Measurements from ENCODE around the gene TENT5A.

Gene TENT5A

GRCh38 chr6:81792826-81793225 lies 40.3 kb upstream of the TENT5A start:
- DNase-seq (ENCODE audit: low spot score), result no peak
- no peak for TF ChIP-seq CTCF (IDR thresholded peaks at IDR 0.05; ENCODE audit: extremely low read depth, missing control alignments)

- TF ChIP-seq CTCF (IDR thresholded peaks at IDR 0.05; ENCODE audit: extremely low read depth, missing control alignments), result no peak
- DNase-seq (ENCODE audit: low spot score), result no peak
Measured at GRCh38 chr6:81791756-81792155, 39.3 kb upstream of the TENT5A start.

GRCh38 chr6:81790034-81790433 lies 37.6 kb upstream of the TENT5A start:
- TF ChIP-seq CTCF (IDR thresholded peaks at IDR 0.05; ENCODE audit: extremely low read depth, missing control alignments), result no peak
- no peak for DNase-seq (ENCODE audit: low spot score)

- TF ChIP-seq CTCF (IDR thresholded peaks at IDR 0.05; ENCODE audit: extremely low read depth, missing control alignments), result no peak
- no peak for DNase-seq (ENCODE audit: low spot score)
Measured at GRCh38 chr6:81789291-81789690, 36.8 kb upstream of the TENT5A start.

- TF ChIP-seq CTCF (IDR thresholded peaks at IDR 0.05; ENCODE audit: extremely low read depth, missing control alignments), result no peak
- DNase-seq (ENCODE audit: low spot score), result no peak
Measured at GRCh38 chr6:81788748-81789147, 36.3 kb upstream of the TENT5A start.

GRCh38 chr6:81787313-81788068 lies 35.0 kb upstream of the TENT5A start:
- DNase-seq (ENCODE audit: low spot score), result no peak
- no peak for TF ChIP-seq CTCF (IDR thresholded peaks at IDR 0.05; ENCODE audit: extremely low read depth, missing control alignments)

GRCh38 chr6:81786150-81786549 lies 33.7 kb upstream of the TENT5A start:
- no peak for TF ChIP-seq CTCF (IDR thresholded peaks at IDR 0.05; ENCODE audit: extremely low read depth, missing control alignments)
- no peak for DNase-seq (ENCODE audit: low spot score)
